MCF 10A (cell line): Measurements from ENCODE around the gene CTCFL. TPM values are rescaled to one million over a fixed set of nuclear protein-coding genes. Genes with fewer than 3 reads are reported as not detected.

Experiments
- Bru-seq: library from RNA; stranded (reverse); fragments of 400-500 nt; gene quantifications from one replicate; lab custom pipeline; 2021; lab: Mats Ljungman, UMichigan
- BruChase-seq, 2 experiments: library from RNA; stranded (reverse); fragments of 400-500 nt; gene quantifications; one replicate each; lab custom pipeline; 2021; lab: Mats Ljungman, UMichigan
- BruUV-seq: library from RNA; stranded (reverse); fragments of 400-500 nt; replicated peaks from 2 replicates; lab custom pipeline; 2021; lab: Mats Ljungman, UMichigan
- CTCF ChIA-PET: fragments of 300-600 bp; sonication (Branson Sonifier 250); formaldehyde crosslinking; extraction: SDS; loops from one replicate; lab custom pipeline; 2021; ENCODE audit warnings: antibody characterized with exemption, inconsistent platforms; lab: Yijun Ruan, JAX
- POLR2A ChIA-PET: fragments of 300-600, 350-650 bp; sonication (Branson Sonifier 250); formaldehyde crosslinking; extraction: SDS; loops from one replicate; lab custom pipeline; 2020; ENCODE audit warnings: antibody characterized with exemption, inconsistent platforms; lab: Yijun Ruan, JAX
- DNase-seq: peaks from one replicate; pipeline ENCODE4 v3.0.0-alpha.2; 2018; ENCODE audit not compliant: unreplicated experiment
- H3K27ac Mint-ChIP-seq: one replicate; pipeline ENCODE4 v1.8.0; 2022; ENCODE audit warnings: mild to moderate bottlenecking, low read depth, mixed read lengths; ENCODE audit not compliant: unreplicated experiment
- H3K27me3 Mint-ChIP-seq: one replicate; pipeline ENCODE4 v1.8.0; 2022; ENCODE audit warnings: mixed read lengths; ENCODE audit not compliant: insufficient read depth, unreplicated experiment
- H3K36me3 Mint-ChIP-seq: one replicate; pipeline ENCODE4 v1.8.0; 2022; ENCODE audit warnings: mild to moderate bottlenecking, moderate library complexity, mixed read lengths; ENCODE audit not compliant: insufficient read depth, unreplicated experiment
- H3K4me1 Mint-ChIP-seq: one replicate; pipeline ENCODE4 v1.8.0; 2022; ENCODE audit warnings: mixed read lengths; ENCODE audit not compliant: insufficient read depth, unreplicated experiment
- H3K4me3 Mint-ChIP-seq: one replicate; pipeline ENCODE4 v1.8.0; 2022; ENCODE audit warnings: mild to moderate bottlenecking, moderate library complexity, mixed read lengths; ENCODE audit not compliant: unreplicated experiment
- H3K9me3 Mint-ChIP-seq: one replicate; pipeline ENCODE4 v1.8.0; 2022; ENCODE audit warnings: mixed read lengths; ENCODE audit not compliant: unreplicated experiment
- CTCF ChIP-seq: fragments of 200-600 bp; IDR thresholded peaks from one replicate; pipeline ENCODE4 v1.8.0; 2022; ENCODE audit warnings: antibody characterized with exemption, mild to moderate bottlenecking; ENCODE audit not compliant: unreplicated experiment
- intact Hi-C: fragments of 100-400 bp; cut with micrococcal nuclease; formaldehyde crosslinking; loops from 2 replicates; pipeline ENCODE4 v1.14.1; 2022
- long read RNA-seq: library from polyadenylated mRNA; stranded (forward); transcript quantifications from one replicate; pipeline ENCODE4 v2.0.0, GENCODE V29; 2022
- total RNA-seq: library from RNA; stranded (reverse); gene quantifications from 2 replicates; pipeline ENCODE4 v1.2.3, GENCODE V29; 2022

CTCFL gene
- total RNA-seq (not detected in 2 replicates), Bru-seq, nascent RNA (not detected), BruChase-seq, experiment 1, labeled RNA remaining after a 6-hour chase (not detected), BruChase-seq, experiment 2, labeled RNA remaining after a 2-hour chase (not detected)
- long read RNA-seq: 0 reads

- POLR2A ChIA-PET: no interaction called here
- H3K27ac Mint-ChIP-seq: no peak within 1 kb of the TSS
- BruUV-seq: no TSS peak
Measured at GRCh38 chr20:57524511-57525176, at the start of gene CTCFL. Gene CTCFL, minus strand, starts transcription at chr20:57525140. Its CDS starts 935 bp downstream, at chr20:57524205.

GRCh38 chr20:57573894-57574293 is 49.0 kb upstream of the CTCFL start:
- H3K27me3 Mint-ChIP-seq: peaks cover 43% of the 10 kb centered on the region
- H3K4me3 Mint-ChIP-seq: no peak overlapping the region

More at GRCh38 chr20:57524511-57525176, at the start of gene CTCFL:
- intact Hi-C loops: no loop called here
- no peak within 1 kb of the TSS for H3K4me3 Mint-ChIP-seq
- no peaks in the 10 kb centered on the region for H3K4me1 Mint-ChIP-seq
- no peak for TF ChIP-seq CTCF
- CTCF ChIA-PET: no interaction called here
- H3K27me3 Mint-ChIP-seq: peaks cover 53% of the 10 kb centered on the region
- no peak for DNase-seq
- no peaks in the 10 kb centered on the region for H3K9me3 Mint-ChIP-seq
- no peaks in the 10 kb centered on the region for H3K36me3 Mint-ChIP-seq

GRCh38 chr20:57573242-57573641 is 48.3 kb upstream of the CTCFL start:
- no peaks in the 10 kb centered on the region for H3K4me1 Mint-ChIP-seq
- POLR2A ChIA-PET: no interaction called here

More at GRCh38 chr20:57573894-57574293, 49.0 kb upstream of the CTCFL start:
- H3K27ac Mint-ChIP-seq: no peak overlapping the region
- CTCF ChIA-PET: interaction anchor here (2.2 kb wide), 1 partner anchor 22 kb away, joined by 11 read pairs; no protein-coding TSS in a partner anchor
- no peaks in the 10 kb centered on the region for H3K4me1 Mint-ChIP-seq
- no peaks in the 10 kb centered on the region for H3K9me3 Mint-ChIP-seq
- DNase-seq: no peak
- intact Hi-C loops: no loop called here
- POLR2A ChIA-PET: interaction anchor here (0.6 kb wide), 1 partner anchor 43 kb away, joined by 3 read pairs; no protein-coding TSS in a partner anchor
- TF ChIP-seq CTCF: no peak
- BruUV-seq: no TSS peak
- H3K36me3 Mint-ChIP-seq: no peaks in the 10 kb centered on the region

More at GRCh38 chr20:57573242-57573641, 48.3 kb upstream of the CTCFL start:
- no peak for TF ChIP-seq CTCF
- H3K36me3 Mint-ChIP-seq: no peaks in the 10 kb centered on the region
- no peak overlapping the region for H3K4me3 Mint-ChIP-seq
- no peak for DNase-seq
- BruUV-seq: no TSS peak
- CTCF ChIA-PET: interaction anchor here (0.6 to 2.2 kb wide), 4 partner anchors 12 to 635 kb away, joined by 3 to 11 read pairs (median 6); partner anchors contain the start of gene PCK1
- no peak overlapping the region for H3K27ac Mint-ChIP-seq
- H3K9me3 Mint-ChIP-seq: no peaks in the 10 kb centered on the region
- peaks cover 50% of the 10 kb centered on the region for H3K27me3 Mint-ChIP-seq
- intact Hi-C loops: no loop called here
